VCaP (cell line): Measurements from ENCODE around the gene AGTRAP.

ENCODE experiments used
- H3K27ac ChIP-seq: fragments of 450-650 bp; 2 replicates; pipeline ENCODE4 v1.5.1; 2017
- TF ChIP-seq, protein P1 (sequence below): fragments of 450-650 bp; conservative IDR thresholded peaks from 2 replicates; pipeline ENCODE4 v1.5.1; 2017; ENCODE audit warnings: mild to moderate bottlenecking, moderate library complexity

Gene AGTRAP

GRCh38 chr1:11794446-11795237 lies 58.7 kb downstream of the AGTRAP start:
- TF ChIP-seq, protein P1, sequence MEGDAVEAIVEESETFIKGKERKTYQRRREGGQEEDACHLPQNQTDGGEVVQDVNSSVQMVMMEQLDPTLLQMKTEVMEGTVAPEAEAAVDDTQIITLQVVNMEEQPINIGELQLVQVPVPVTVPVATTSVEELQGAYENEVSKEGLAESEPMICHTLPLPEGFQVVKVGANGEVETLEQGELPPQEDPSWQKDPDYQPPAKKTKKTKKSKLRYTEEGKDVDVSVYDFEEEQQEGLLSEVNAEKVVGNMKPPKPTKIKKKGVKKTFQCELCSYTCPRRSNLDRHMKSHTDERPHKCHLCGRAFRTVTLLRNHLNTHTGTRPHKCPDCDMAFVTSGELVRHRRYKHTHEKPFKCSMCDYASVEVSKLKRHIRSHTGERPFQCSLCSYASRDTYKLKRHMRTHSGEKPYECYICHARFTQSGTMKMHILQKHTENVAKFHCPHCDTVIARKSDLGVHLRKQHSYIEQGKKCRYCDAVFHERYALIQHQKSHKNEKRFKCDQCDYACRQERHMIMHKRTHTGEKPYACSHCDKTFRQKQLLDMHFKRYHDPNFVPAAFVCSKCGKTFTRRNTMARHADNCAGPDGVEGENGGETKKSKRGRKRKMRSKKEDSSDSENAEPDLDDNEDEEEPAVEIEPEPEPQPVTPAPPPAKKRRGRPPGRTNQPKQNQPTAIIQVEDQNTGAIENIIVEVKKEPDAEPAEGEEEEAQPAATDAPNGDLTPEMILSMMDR: no peak
- no peak overlapping the region for H3K27ac ChIP-seq

DNA sequence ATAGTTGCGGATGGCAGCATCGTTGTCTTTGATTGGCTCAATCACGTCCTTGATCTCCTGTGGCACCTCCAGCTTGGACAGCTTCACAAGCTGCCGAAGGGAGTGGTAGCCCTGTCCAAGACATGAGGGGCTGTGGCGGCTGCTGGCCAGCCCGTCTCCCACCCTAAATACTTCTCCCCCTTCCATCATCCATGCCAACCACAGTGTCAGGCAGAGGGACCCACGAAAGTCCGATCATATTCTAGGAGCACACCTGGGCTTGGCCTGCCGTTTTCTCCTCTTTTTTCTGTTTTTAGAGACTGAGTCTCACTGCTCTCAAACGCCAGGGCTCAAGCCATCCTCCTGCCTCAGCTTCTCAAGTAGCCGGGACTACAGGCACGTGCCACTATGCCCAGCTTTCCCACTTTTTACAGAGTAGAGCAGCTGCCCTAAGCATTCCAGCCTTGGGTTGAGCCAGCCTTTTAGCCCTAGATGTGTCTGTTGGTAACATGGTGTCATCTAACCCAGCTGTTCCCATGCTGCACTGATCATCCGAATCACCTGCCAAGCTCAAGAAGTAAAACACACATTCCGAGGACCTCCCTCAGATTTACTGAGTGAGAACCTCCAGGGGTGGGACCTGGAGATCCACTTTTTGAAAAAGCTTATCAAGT lies 59.4 kb downstream of the AGTRAP start:
- TF ChIP-seq, protein P1: no peak
- no peak overlapping the region for H3K27ac ChIP-seq

- TF ChIP-seq, protein P1: no peak
- no peak overlapping the region for H3K27ac ChIP-seq
Measured at GRCh38 chr1:11796036-11796828, 60.3 kb downstream of the AGTRAP start.

- TF ChIP-seq, protein P1: no peak
- H3K27ac ChIP-seq: no peak overlapping the region
Measured at GRCh38 chr1:11797525-11798216, 61.7 kb downstream of the AGTRAP start.

- H3K27ac ChIP-seq: no peak overlapping the region
- TF ChIP-seq, protein P1: no peak
Measured at GRCh38 chr1:11799099-11799498, 63.2 kb downstream of the AGTRAP start.

GRCh38 chr1:11799896-11800295 lies 64.0 kb downstream of the AGTRAP start:
- no peak overlapping the region for H3K27ac ChIP-seq
- TF ChIP-seq, protein P1: no peak
